OCI-LY1 (cell line): ENCODE results near the gene RP9.

ENCODE experiments used
- H2AFZ ChIP-seq: fragments of 200-600 bp; sonication (generic), shearing (Covaris generic); 2 replicates; pipeline ENCODE4 v1.6.0; 2014; ENCODE audit warnings: antibody characterized with exemption, mild to moderate bottlenecking, low read length
- H3F3A ChIP-seq: fragments of 200-600 bp; sonication (generic), shearing (Covaris generic); 2 replicates; pipeline ENCODE4 v1.6.0; 2014; ENCODE audit warnings: mild to moderate bottlenecking, antibody characterized with exemption, low read length, moderate library complexity; ENCODE audit not compliant: insufficient read depth
- H3K27ac ChIP-seq: fragments of 200-600 bp; sonication (generic); 2 replicates; pipeline ENCODE4 v1.5.1; 2014; ENCODE audit warnings: low read length, mixed run types, mild to moderate bottlenecking, low read depth; ENCODE audit not compliant: poor library complexity, severe bottlenecking
- H3K27me3 ChIP-seq: fragments of 200-600 bp; sonication (generic); 2 replicates; pipeline ENCODE4 v1.6.0; 2014; ENCODE audit warnings: antibody characterized with exemption, mild to moderate bottlenecking, low read length, moderate library complexity; ENCODE audit not compliant: insufficient read depth
- H3K36me3 ChIP-seq: fragments of 200-600 bp; sonication (generic); 2 replicates; pipeline ENCODE4 v1.6.1; 2014; ENCODE audit warnings: mild to moderate bottlenecking, antibody characterized with exemption, low read length, moderate library complexity, mixed read lengths; ENCODE audit not compliant: insufficient read depth
- H3K4me1 ChIP-seq: fragments of 200-600 bp; sonication (generic); 2 replicates; pipeline ENCODE4 v1.5.1; 2014; ENCODE audit warnings: mild to moderate bottlenecking, low read length, moderate library complexity; ENCODE audit not compliant: insufficient read depth, severe bottlenecking
- H3K4me2 ChIP-seq: fragments of 200-600 bp; sonication (generic), shearing (Covaris generic); 2 replicates; pipeline ENCODE4 v1.6.1; 2014; ENCODE audit warnings: low read length
- H3K4me3 ChIP-seq: fragments of 200-600 bp; sonication (generic); 2 replicates; pipeline ENCODE4 v1.5.1; 2014; ENCODE audit warnings: low read length, low read depth, mild to moderate bottlenecking, mixed read lengths; ENCODE audit not compliant: poor library complexity, severe bottlenecking
- H3K79me2 ChIP-seq: fragments of 200-600 bp; shearing (Covaris generic); 2 replicates; pipeline ENCODE4 v1.6.1; 2016; ENCODE audit warnings: mixed run types, low read length, mixed read lengths; ENCODE audit not compliant: insufficient read depth
- H3K9ac ChIP-seq: fragments of 200-600 bp; sonication (generic), shearing (Covaris generic); 2 replicates; pipeline ENCODE4 v1.6.1; 2014; ENCODE audit warnings: mild to moderate bottlenecking, low read length, mixed read lengths
- H3K9me2 ChIP-seq: fragments of 200-600 bp; sonication (generic), shearing (Covaris generic); 2 replicates; pipeline ENCODE4 v1.6.1; 2014; ENCODE audit warnings: low read depth, mild to moderate bottlenecking, low read length, mixed read lengths
- H3K9me3 ChIP-seq: fragments of 200-600 bp; shearing (Covaris generic); 2 replicates; pipeline ENCODE4 v1.6.1; 2014; ENCODE audit warnings: low read length, mixed read lengths
- H4K20me1 ChIP-seq: fragments of 200-600 bp; sonication (generic), shearing (Covaris generic); 2 replicates; pipeline ENCODE4 v1.6.0; 2016; ENCODE audit warnings: mild to moderate bottlenecking, low read length; ENCODE audit not compliant: insufficient read depth
- EZH2 ChIP-seq: fragments of 200-600 bp; sonication (generic), shearing (Covaris generic); IDR thresholded peaks from 2 replicates; pipeline ENCODE4 v1.8.0; 2017; ENCODE audit warnings: borderline replicate concordance, mixed run types, mild to moderate bottlenecking, antibody characterized with exemption, low read length, moderate library complexity, mixed read lengths
- TF ChIP-seq, protein P1 (sequence below): fragments of 200-600 bp; sonication (generic), shearing (Covaris generic); IDR thresholded peaks from 2 replicates; pipeline ENCODE4 v1.5.1; 2017; ENCODE audit warnings: mild to moderate bottlenecking, antibody characterized with exemption, low read length, moderate library complexity, mixed read lengths

The RP9 gene

DNA sequence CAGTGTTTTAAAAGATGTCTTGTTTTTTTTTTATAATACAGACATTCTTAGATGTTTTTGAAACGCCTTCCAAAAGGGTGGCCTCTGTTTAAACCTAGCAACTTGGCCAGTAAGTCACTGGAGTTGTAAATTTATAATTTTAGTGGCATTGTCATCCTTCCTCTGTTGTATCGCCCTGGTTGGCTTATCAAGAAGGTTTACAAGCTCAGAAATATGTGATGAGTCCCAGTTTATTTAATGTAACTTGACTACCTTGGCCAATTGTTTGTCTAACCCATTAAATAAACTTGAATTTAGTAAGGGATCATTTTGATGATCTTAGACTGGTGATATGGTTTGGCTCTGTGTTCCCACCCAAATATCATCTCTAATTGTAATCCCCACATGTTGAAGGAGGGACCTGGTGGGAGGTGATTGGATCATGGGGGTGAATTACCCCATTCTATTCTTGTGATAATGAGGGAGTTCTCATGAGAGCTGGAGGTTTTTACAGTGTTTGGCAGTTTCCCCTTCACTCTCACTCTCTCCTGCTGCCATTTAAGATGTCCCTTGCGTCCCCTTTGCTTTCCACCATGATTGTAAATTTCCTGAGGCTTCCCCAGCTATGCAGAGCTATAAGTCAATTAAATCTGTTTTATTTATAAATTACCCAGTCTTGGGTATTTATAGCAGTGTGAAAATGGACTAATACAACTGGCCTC lies 33.2 kb downstream of the RP9 start:
- H3K9ac ChIP-seq: no peak overlapping the region
- peaks cover 7% of the 10 kb centered on the region; the same call in 1 of the 2 replicates for H3K9me3 ChIP-seq
- peaks cover 19% of the 10 kb centered on the region; the same call in 1 of the 2 replicates for H3K27me3 ChIP-seq
- peaks cover 3% of the 10 kb centered on the region for H3K4me1 ChIP-seq
- TF ChIP-seq, protein P1, sequence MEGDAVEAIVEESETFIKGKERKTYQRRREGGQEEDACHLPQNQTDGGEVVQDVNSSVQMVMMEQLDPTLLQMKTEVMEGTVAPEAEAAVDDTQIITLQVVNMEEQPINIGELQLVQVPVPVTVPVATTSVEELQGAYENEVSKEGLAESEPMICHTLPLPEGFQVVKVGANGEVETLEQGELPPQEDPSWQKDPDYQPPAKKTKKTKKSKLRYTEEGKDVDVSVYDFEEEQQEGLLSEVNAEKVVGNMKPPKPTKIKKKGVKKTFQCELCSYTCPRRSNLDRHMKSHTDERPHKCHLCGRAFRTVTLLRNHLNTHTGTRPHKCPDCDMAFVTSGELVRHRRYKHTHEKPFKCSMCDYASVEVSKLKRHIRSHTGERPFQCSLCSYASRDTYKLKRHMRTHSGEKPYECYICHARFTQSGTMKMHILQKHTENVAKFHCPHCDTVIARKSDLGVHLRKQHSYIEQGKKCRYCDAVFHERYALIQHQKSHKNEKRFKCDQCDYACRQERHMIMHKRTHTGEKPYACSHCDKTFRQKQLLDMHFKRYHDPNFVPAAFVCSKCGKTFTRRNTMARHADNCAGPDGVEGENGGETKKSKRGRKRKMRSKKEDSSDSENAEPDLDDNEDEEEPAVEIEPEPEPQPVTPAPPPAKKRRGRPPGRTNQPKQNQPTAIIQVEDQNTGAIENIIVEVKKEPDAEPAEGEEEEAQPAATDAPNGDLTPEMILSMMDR: no peak
- no peak for TF ChIP-seq EZH2
- H3K27ac ChIP-seq: no peak overlapping the region
- no peaks in the 10 kb centered on the region for H3K36me3 ChIP-seq
- no peak overlapping the region for H3K4me3 ChIP-seq
- no peaks in the 10 kb centered on the region for H4K20me1 ChIP-seq
- no peak overlapping the region for H2AFZ ChIP-seq
- no peaks in the 10 kb centered on the region for H3F3A ChIP-seq
- H3K9me2 ChIP-seq: no peaks in the 10 kb centered on the region
- no peaks in the 10 kb centered on the region for H3K79me2 ChIP-seq
- no peak overlapping the region for H3K4me2 ChIP-seq

DNA sequence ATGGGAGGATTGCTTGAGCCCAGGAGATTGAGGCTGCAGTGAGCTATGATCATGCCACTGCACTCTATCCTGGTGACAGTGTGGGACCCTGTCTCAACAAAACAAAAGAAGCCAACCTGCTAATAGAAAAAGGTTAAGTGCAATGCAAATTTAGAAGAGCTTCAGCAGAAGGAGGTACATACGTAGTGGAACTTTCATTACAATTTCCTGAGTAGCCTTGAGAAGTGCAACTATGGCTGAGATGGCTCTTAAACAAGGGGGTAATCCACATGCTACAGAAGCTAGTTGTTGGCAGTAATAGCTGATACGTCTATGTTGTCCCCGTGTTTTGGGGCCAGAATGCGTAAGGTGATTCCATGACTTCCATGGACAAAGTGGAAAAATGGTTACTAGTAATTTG lies 36.0 kb downstream of the RP9 start:
- no peak overlapping the region for H3K9ac ChIP-seq
- no peaks in the 10 kb centered on the region for H4K20me1 ChIP-seq
- peaks cover 15% of the 10 kb centered on the region; the same call in 1 of the 2 replicates for H3K27me3 ChIP-seq
- no peak overlapping the region for H2AFZ ChIP-seq
- H3K36me3 ChIP-seq: no peaks in the 10 kb centered on the region
- peaks cover 25% of the 10 kb centered on the region for H3K9me3 ChIP-seq
- H3K79me2 ChIP-seq: no peaks in the 10 kb centered on the region
- no peaks in the 10 kb centered on the region for H3K9me2 ChIP-seq
- no peaks in the 10 kb centered on the region for H3F3A ChIP-seq
- TF ChIP-seq, protein P1: no peak
- TF ChIP-seq EZH2: no peak
- peaks cover 3% of the 10 kb centered on the region for H3K4me1 ChIP-seq
- no peak overlapping the region for H3K27ac ChIP-seq
- no peak overlapping the region for H3K4me3 ChIP-seq
- H3K4me2 ChIP-seq: no peak overlapping the region

DNA sequence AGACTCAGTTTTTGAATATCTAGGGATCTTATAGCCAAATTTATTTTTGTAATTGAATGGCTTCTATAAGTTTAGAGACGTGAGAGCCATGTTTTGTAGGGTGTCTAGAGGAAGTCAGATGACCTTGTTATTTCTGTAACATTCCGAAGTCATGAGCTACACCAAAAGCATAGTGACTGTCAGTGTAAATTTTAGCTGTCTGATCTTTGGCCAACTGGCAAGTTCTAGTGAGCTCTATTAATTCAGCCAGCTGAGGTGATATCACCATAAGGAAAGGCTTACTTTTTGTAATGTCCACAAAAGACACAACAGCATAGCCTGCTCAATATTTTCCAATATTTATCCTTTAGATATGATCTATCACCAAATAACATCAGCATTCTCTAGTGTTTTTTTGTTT lies 36.7 kb downstream of the RP9 start:
- H3K4me1 ChIP-seq: peaks cover 3% of the 10 kb centered on the region
- H3K36me3 ChIP-seq: no peaks in the 10 kb centered on the region
- TF ChIP-seq EZH2: no peak
- TF ChIP-seq, protein P1: no peak
- H3K9me2 ChIP-seq: no peaks in the 10 kb centered on the region
- H3F3A ChIP-seq: no peaks in the 10 kb centered on the region
- no peak overlapping the region for H3K27ac ChIP-seq
- no peaks in the 10 kb centered on the region for H3K79me2 ChIP-seq
- H4K20me1 ChIP-seq: no peaks in the 10 kb centered on the region
- peaks cover 25% of the 10 kb centered on the region for H3K9me3 ChIP-seq
- no peak overlapping the region for H3K4me2 ChIP-seq
- H2AFZ ChIP-seq: no peak overlapping the region
- H3K4me3 ChIP-seq: no peak overlapping the region
- no peak overlapping the region for H3K9ac ChIP-seq
- H3K27me3 ChIP-seq: peaks cover 10% of the 10 kb centered on the region; the same call in 1 of the 2 replicates
